ENCODE measurements around the gene SGTB. TPM values are rescaled to one million over a fixed set of nuclear protein-coding genes. Genes with fewer than 3 reads are reported as not detected.

Gene SGTB
- total and polyA plus RNA-seq, 2 of the 8 experiments (the other 6 are each of a cell fraction or from before 2014, with no cell fraction given), result 2.2 to 18.7 TPM

DNA sequence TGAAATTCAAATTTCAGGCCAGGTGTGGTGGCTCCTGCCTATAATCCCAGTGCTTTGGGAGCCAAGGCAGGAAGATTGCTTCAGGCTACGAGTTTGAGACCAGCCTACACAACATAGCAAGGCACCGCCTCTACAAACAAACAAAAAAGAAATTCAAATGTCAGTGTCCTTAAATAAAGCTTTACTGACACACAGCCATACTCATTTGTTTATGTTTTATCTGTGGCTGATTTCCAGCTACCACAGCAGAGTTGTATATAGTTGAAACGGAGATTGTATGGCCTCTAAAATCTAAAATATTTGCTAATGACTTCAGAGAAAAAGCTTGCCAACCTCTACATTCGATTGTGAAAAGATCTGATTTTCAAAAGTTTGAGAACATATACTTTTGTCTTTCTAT is 81.7 kb downstream of the SGTB start:
- FAIRE-seq (no peak), DNase-seq (ENCODE audit: low read depth in 1 of 2, low spot score in 2 of 2) (no peak)
- Histone ChIP-seq H3K79me1 (ENCODE audit: low read depth, low read length) (no peaks in the 10 kb centered on the region), H2BK5ac (ENCODE audit: low read depth, low read length) (no peak overlapping the region), H4K8ac (ENCODE audit: extremely low read depth, insufficient read depth, low read length) (no peak overlapping the region), H3K4me3 (ENCODE audit: extremely low read depth in 1 of 4, insufficient read depth in 2 of 4, low read depth in 3 of 4, low read length in 4 of 4) (no peak overlapping the region), H3K79me2 (ENCODE audit: control insufficient read depth in 1 of 2, insufficient read depth in 2 of 2, low read length in 2 of 2) (no peaks in the 10 kb centered on the region), H3K36me3 (ENCODE audit: control insufficient read depth in 2 of 4, insufficient read depth in 4 of 4, low read length in 3 of 4) (peaks cover 2 to 19% (median 8%) of the 10 kb centered on the region in 4 experiments; a peak in 6 of 8 replicates), H4K91ac (replicated peaks; ENCODE audit: insufficient read length, low read length) (no peak overlapping the region), H2BK20ac (ENCODE audit: low read length) (no peak overlapping the region), H2BK12ac (ENCODE audit: low read depth, low read length) (no peak overlapping the region), H3K9ac (replicated peaks in 1 of 4; ENCODE audit: extremely low read depth in 1 of 4, low read depth in 3 of 4, low read length in 3 of 4) (no peak overlapping the region), H3K4me1 (replicated peaks in 1 of 4; ENCODE audit: control insufficient read depth in 3 of 4, insufficient read depth in 4 of 4, low read length in 3 of 4) (no peaks in the 10 kb centered on the region), H2AK5ac (ENCODE audit: low read depth, low read length) (no peak overlapping the region), H3K4me2 (ENCODE audit: insufficient read depth in 1 of 2, low read depth in 2 of 2, low read length in 2 of 2) (no peak overlapping the region), H3K4ac (replicated peaks; ENCODE audit: insufficient read length, low read depth, low read length) (no peak overlapping the region), H3K27me3 (replicated peaks in 1 of 4; ENCODE audit: control insufficient read depth in 3 of 4, extremely low read depth in 1 of 4, insufficient read depth in 3 of 4, low read length in 3 of 4) (no peaks in the 10 kb centered on the region), H3K9me3 (ENCODE audit: insufficient read depth in 2 of 2, low read depth in 1 of 2, low read length in 1 of 2) (no peaks in the 10 kb centered on the region), H3K56ac (replicated peaks; ENCODE audit: insufficient read length, low read depth, low read length) (no peak overlapping the region), H2BK120ac (replicated peaks; ENCODE audit: low read depth, low read length) (no peak overlapping the region), H2AFZ (ENCODE audit: low read length) (no peak overlapping the region), H3K23ac (ENCODE audit: insufficient read length) (no peak overlapping the region), H3K18ac (ENCODE audit: extremely low read depth, low read length) (no peak overlapping the region), H4K20me1 (replicated peaks in 1 of 2; ENCODE audit: control insufficient read depth in 1 of 2, insufficient read depth in 2 of 2, low read length in 2 of 2) (no peaks in the 10 kb centered on the region), H3K14ac (ENCODE audit: insufficient read length) (no peak overlapping the region), H2BK15ac (ENCODE audit: low read length) (no peak overlapping the region), H3K23me2 (ENCODE audit: low read depth, low read length) (no peaks in the 10 kb centered on the region), H4K5ac (ENCODE audit: insufficient read length, low read depth, low read length) (no peak overlapping the region), H3K27ac (ENCODE audit: low read depth, low read length) (no peak overlapping the region)
- ChIA-PET CTCF (ENCODE audit: partially characterized antibody) (no interaction called here), POLR2A (ENCODE audit: partially characterized antibody) (no interaction called here)
- WGBS, 2 experiments (ENCODE audit: extremely low coverage in 1 of 2, insufficient coverage in 1 of 2, insufficient read length in 1 of 2, insufficient replicate concordance in 2 of 2, low coverage in 1 of 2, low lambda C conversion rate in 2 of 2, missing lambda C conversion rate in 1 of 2), result 89% methylated on average over 4 of the region's 4 CpGs; no CpG with 5 or more reads in 1 of the 2 experiments
- TF ChIP-seq HDAC2 (IDR thresholded peaks at IDR 0.05; ENCODE audit: borderline replicate concordance in 1 of 2, low read depth in 2 of 2, low read length in 2 of 2) (no peak), EGR1 (IDR thresholded peaks at IDR 0.05; ENCODE audit: borderline replicate concordance, low read depth, low read length) (no peak), BRCA1 (IDR thresholded peaks at IDR 0.05; ENCODE audit: low read depth, low read length) (no peak), SUZ12 (IDR thresholded peaks at IDR 0.05; ENCODE audit: low read length) (no peak), SIRT6 (IDR thresholded peaks at IDR 0.05; ENCODE audit: low read length) (no peak), SP2 (IDR thresholded peaks at IDR 0.05; ENCODE audit: low read length) (no peak), JUN (IDR thresholded peaks at IDR 0.05; ENCODE audit: low read depth, low read length) (no peak), GABPA (IDR thresholded peaks at IDR 0.05; ENCODE audit: borderline replicate concordance, insufficient read depth, low read length) (no peak), FOSL1 (IDR thresholded peaks at IDR 0.05; ENCODE audit: insufficient read depth, low read depth, low read length) (no peak), BACH1 (IDR thresholded peaks at IDR 0.05; ENCODE audit: low read length) (no peak), EZH2 (IDR thresholded peaks at IDR 0.05; ENCODE audit: low read depth, low read length, severe bottlenecking) (no peak), MAFK (IDR thresholded peaks at IDR 0.05; ENCODE audit: low read depth, low read length) (no peak), JUND (IDR thresholded peaks at IDR 0.05; ENCODE audit: low read length) (no peak), CTBP2 (IDR thresholded peaks at IDR 0.05; ENCODE audit: borderline replicate concordance, insufficient read depth, insufficient read length, low read length) (no peak)
- TF ChIP-seq, protein P1, sequence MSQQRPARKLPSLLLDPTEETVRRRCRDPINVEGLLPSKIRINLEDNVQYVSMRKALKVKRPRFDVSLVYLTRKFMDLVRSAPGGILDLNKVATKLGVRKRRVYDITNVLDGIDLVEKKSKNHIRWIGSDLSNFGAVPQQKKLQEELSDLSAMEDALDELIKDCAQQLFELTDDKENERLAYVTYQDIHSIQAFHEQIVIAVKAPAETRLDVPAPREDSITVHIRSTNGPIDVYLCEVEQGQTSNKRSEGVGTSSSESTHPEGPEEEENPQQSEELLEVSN (IDR thresholded peaks at IDR 0.05), result no peak
